HL-60/S4 treated with retinoic acid at 250 ng/mL for 4 days and 3 days (cell line): Measurements from ENCODE around the gene PRKAG3.

Experiments used
- in situ Hi-C: fragments of 300-500 bp; cut with MboI; formaldehyde crosslinking; loops from 2 replicates; pipeline ENCODE4 v1.7.0; 2022; ENCODE audit warnings: low sequenced_read_pairs

The PRKAG3 gene

DNA sequence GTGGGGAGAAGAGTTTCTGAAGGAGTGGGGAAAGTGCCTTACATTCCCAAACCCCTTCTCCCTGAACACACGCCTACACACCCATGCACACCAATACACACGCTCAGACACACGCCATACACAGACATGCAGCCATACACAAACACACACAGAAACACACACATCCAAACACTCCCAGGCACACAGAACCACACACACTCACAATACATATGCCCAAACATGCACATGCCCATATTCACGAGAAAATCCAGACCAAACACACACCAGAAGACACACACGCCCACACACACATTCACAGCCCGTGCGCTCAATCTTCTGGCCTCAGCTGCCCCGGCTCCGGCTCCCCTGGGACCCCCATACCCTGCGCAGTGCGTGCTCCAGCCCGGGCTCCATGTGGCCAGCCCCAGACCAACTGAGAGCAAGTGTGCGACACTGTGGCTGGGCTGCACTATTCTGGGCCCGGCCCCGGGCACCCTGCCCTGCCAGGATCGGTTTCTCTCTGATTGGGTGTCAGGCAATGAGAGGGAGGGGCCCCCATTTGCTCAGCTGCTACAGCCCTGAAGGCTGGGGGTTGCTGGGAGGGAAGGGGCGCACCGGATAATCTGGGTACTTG is at the start of gene PRKAG3:
TSS of gene PRKAG3 (minus strand) at position 426 of the 613 bp plus-strand sequence.
- in situ Hi-C loops, result loop anchor here (25.0 kb wide), 2 partner anchors 419 to 544 kb away; partner anchors contain the start of genes TMBIM1 and VIL1

- in situ Hi-C loops, result no loop called here
These were observed 49.4 kb upstream of the PRKAG3 start for GRCh38 chr2:218880859-218881594.

- in situ Hi-C loops, result no loop called here
These were observed 48.7 kb upstream of the PRKAG3 start, which contains the start of gene WNT10A for GRCh38 chr2:218880102-218880858. TSS of gene WNT10A (plus strand) at chr2:218880852. CDS start at chr2:218880996, 144 bp downstream.

GRCh38 chr2:218879776-218880101 is 48.1 kb upstream of the PRKAG3 start:
- in situ Hi-C loops, result no loop called here

DNA sequence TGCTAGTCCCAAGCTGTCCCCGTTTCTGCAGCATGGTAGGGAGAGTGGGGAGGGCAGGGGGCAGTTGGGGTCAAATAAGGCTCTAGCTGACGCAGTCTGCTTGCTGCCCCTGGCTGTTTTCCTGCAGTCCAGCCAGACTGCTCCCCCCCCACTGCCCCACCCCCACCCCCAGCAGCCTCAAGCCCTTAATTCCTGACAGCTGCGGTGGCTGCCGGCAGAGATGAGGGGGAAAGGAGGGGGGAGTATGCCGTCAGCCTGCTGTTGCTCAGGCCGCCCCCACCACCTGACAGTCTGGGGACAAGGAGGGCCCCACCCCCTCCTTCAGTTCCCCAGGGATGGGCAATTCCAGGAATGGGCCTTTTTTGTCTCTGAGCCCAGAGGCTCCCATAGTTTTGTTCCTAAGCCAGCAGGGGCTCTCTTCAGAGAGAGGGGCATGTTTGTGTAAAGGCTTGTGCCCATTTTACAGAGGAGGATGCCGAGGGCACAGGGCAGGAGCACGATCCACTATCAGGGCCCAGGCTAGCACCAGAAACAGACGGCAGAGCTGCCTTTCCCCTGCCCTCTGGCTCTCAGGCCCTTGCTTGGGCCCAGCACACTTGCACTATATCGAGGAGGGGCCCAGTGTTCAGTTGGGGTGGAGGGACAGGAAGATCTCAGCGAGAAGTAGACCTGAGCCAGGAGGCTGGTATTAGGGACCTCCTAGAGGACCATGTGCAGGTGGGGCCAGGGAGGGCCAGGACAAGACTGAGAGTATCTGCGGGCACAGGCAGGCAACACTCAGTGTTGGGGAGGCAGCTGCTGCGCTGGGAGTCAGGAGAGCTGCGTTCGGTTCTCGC is 47.5 kb upstream of the PRKAG3 start:
- in situ Hi-C loops, result no loop called here

DNA sequence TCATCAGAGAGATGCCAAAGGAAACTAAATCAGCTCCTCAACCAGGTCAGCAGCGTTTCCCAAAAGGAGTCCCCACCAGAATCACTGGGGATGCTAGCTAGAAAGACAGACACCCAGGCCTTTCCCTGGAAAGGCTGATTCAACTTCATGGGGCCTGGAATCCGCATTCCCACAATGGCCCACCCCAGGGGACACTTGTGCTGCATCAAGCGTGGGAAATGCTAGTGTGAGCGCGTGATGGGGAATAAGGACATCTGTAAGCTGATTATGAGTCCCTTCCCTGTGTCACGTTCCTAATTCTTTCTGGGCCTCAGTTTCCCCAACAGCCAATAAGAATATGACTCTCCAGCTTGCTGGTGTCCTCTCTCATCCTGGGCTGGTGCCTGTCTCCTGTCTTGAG is 46.9 kb upstream of the PRKAG3 start:
- in situ Hi-C loops, result no loop called here

DNA sequence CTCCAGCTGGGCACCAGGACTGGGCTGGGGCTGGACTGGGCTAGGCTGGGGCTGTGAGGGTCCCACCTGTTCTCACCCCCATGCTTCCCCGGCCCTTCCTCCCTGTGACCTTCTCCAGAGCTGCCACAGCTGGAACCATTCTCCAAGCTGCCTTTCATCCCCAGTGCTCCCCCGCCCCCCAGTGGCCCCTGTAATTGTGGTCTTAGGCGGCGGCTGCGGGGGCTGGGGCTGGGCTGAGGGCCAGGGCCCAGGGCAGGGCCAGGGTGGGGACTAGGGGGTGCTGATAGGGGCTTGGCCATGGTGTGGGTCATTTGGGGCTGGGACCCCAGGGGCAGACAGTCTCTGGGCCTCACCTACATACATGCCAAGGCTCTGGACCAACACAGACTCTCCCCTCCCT is 46.3 kb upstream of the PRKAG3 start:
- in situ Hi-C loops, result no loop called here

DNA sequence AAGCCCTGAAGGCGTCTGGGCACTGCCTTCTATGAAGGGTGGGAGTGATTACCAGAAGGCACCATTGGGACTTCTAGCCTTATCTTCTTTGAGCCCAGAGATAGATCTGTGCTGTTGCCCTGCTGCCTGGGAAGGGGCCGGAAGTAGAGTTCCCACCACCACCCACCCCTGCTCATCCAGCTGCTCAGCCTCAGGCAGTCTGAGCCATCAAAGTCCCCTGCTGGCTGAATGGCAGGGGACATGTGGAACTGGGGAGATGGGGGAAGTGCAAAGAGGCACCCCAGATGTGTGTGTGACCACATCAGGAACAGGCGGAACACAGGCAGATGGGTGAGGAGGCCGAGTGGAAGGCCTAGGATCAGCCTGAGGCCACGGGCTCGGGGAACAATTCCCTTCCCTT is 45.7 kb upstream of the PRKAG3 start:
- in situ Hi-C loops, result no loop called here

- in situ Hi-C loops, result no loop called here
These were observed 45.1 kb upstream of the PRKAG3 start for GRCh38 chr2:218876562-218877219.

DNA sequence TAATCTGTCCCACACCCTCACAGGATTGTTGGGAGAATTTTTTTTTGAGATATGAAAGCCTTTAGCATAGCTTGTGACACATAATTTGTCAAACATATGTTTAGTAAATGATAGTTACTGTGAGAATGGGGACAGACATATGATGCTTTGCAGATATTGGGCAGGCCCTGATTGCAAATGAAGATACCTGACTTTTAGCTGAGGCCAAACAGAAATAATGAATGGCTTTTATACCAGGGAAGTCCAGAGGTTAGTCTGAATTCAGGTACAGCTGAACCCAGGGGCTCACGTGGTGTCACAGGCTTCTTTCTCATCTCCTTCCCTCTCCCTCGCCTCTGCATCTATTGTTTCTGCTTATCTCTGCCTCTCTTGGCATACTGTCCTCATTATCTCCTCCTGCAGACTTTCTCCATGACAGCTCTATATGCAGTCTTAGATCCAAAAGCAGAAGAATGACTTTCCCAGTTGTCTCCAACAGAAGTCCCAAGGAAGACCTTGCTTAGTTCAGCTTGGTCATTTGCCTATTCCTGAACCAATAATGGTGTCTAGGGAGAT is 44.2 kb upstream of the PRKAG3 start:
- in situ Hi-C loops, result no loop called here

DNA sequence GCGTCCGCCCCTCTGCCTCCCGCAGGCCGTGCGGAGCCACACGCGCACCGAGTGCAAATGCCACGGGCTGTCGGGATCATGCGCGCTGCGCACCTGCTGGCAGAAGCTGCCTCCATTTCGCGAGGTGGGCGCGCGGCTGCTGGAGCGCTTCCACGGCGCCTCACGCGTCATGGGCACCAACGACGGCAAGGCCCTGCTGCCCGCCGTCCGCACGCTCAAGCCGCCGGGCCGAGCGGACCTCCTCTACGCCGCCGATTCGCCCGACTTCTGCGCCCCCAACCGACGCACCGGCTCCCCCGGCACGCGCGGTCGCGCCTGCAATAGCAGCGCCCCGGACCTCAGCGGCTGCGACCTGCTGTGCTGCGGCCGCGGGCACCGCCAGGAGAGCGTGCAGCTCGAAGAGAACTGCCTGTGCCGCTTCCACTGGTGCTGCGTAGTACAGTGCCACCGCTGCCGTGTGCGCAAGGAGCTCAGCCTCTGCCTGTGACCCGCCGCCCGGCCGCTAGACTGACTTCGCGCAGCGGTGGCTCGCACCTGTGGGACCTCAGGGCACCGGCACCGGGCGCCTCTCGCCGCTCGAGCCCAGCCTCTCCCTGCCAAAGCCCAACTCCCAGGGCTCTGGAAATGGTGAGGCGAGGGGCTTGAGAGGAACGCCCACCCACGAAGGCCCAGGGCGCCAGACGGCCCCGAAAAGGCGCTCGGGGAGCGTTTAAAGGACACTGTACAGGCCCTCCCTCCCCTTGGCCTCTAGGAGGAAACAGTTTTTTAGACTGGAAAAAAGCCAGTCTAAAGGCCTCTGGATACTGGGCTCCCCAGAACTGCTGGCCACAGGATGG is 42.0 kb upstream of the PRKAG3 start:
- in situ Hi-C loops, result no loop called here

- in situ Hi-C loops, result no loop called here
These were observed 41.2 kb upstream of the PRKAG3 start for GRCh38 chr2:218872645-218873358.

DNA sequence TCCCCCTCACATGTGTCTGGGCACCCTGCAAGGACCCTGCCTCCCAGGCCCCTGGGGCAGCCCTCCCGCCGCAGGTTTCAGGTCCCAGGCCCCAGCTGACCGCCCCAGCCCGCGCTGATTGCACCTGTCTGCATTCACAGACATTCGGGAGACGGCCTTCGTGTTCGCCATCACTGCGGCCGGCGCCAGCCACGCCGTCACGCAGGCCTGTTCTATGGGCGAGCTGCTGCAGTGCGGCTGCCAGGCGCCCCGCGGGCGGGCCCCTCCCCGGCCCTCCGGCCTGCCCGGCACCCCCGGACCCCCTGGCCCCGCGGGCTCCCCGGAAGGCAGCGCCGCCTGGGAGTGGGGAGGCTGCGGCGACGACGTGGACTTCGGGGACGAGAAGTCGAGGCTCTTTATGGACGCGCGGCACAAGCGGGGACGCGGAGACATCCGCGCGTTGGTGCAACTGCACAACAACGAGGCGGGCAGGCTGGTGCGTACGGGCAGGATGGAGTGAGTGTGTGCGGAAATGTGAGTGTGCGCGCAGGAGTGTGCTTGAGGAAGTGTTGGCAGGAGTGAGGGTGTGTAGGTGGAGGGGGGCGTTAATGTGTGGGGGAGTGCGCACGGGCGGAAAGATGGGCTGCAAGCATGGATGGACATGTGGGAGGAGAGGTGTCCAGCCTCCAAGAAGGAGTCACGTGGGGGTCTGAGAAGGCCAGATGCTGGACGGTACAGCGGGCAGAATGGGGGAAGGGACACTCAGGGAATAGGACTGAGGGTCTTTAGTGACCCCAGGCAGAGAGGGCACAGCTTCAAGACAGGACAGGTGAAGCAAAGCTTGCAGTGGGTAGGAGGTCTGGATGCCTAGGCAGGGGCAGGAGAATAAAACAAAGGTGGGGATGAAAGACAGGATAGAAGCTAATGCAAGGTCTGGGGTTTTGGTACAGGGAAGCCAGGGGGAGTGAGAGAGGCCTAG is 40.0 kb upstream of the PRKAG3 start:
- in situ Hi-C loops, result no loop called here

- in situ Hi-C loops, result no loop called here
These were observed 39.4 kb upstream of the PRKAG3 start for GRCh38 chr2:218870984-218871344.

- in situ Hi-C loops, result no loop called here
These were observed 37.5 kb upstream of the PRKAG3 start for GRCh38 chr2:218869064-218869463.

GRCh38 chr2:218867900-218868299 is 36.3 kb upstream of the PRKAG3 start:
- in situ Hi-C loops, result no loop called here

DNA sequence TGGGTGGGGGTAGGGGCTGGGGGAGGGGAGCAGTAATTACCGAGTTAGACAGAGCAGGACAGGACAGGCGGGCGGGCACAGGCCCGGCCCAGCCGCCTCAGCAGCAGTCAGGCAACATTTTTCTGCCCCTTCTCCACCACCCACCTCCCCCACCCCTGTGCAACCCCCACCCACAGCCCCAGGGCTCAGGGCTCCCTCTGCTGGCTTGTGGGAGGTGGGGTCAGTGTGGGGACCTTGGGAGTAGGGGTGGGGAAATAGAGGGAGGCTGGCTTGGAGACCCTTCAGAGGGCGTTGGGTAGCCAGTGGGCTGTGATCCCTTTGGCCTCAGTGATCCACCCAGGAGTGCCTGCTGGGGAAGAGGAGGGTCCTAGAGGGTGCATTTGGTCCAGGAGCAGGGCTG is 34.4 kb upstream of the PRKAG3 start:
- in situ Hi-C loops, result no loop called here

- in situ Hi-C loops, result no loop called here
These were observed 33.8 kb upstream of the PRKAG3 start for GRCh38 chr2:218865396-218865795.
